ENCODE results near the gene SCN1A. TPM values are rescaled to one million over a fixed set of nuclear protein-coding genes. Genes with fewer than 3 reads are reported as not detected.

Gene SCN1A
- total and polyA plus RNA-seq, 7 donors: under 0.01 to 0.36 (median 0.14) TPM; not detected in 2

DNA sequence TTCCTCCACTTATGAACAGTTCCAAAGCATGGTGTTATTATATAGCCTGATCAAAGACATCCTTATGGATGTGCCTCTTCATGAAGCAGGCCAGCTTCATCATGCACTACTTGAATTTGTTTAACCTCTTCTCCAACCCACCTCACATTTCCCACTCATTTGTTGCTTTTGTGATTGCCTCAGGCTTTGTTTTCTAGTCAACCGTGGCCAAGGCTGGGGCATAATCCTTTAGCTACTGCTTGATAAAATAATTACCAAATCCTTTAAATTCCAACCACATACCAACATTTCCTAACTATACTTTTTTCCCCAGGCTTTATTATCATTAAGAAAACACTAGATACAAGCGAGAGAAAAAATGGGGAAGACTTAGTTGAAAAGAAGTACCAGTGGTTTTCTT lies 39.6 kb upstream of the SCN1A start:
- Histone ChIP-seq H3K4me3 (no peak overlapping the region), H3K4me1 (no peaks in the 10 kb centered on the region), H3K36me3 (no peaks in the 10 kb centered on the region), H3K27ac (no peak overlapping the region), H3K27me3 (no peaks in the 10 kb centered on the region), H3K9me3 (no peaks in the 10 kb centered on the region)
- intact Hi-C loops (cut with DNase I): no loop called here
- DNase-seq: no peak
- no peak for TF ChIP-seq EP300 (IDR thresholded peaks at IDR 0.05)
- 32 to 35% methylated on average over 2 of the region's 2 CpGs for WGBS, 2 donors

DNA sequence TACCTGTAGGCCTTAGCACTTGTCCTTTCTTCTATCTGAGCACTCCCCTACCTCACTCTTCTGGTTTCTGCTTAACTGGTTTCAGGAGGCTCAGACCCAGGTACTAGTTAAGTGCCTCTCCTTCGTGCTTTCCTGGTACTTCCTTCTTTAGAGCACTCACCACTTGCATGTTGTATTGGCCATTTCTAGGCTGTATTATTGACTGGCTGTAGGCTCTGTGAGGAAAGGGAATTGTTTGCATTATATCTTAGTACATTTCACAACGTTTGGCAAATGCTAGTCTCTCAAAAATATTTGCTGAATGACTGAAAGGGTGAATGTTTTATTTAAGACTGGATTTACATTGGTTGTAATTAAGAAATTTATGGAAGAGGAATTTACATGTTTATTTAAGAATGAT lies 36.0 kb upstream of the SCN1A start:
- Histone ChIP-seq H3K9me3 (no peaks in the 10 kb centered on the region), H3K27ac (no peak overlapping the region), H3K4me3 (no peak overlapping the region), H3K4me1 (no peaks in the 10 kb centered on the region), H3K27me3 (no peaks in the 10 kb centered on the region), H3K36me3 (no peaks in the 10 kb centered on the region)
- TF ChIP-seq, protein P1, sequence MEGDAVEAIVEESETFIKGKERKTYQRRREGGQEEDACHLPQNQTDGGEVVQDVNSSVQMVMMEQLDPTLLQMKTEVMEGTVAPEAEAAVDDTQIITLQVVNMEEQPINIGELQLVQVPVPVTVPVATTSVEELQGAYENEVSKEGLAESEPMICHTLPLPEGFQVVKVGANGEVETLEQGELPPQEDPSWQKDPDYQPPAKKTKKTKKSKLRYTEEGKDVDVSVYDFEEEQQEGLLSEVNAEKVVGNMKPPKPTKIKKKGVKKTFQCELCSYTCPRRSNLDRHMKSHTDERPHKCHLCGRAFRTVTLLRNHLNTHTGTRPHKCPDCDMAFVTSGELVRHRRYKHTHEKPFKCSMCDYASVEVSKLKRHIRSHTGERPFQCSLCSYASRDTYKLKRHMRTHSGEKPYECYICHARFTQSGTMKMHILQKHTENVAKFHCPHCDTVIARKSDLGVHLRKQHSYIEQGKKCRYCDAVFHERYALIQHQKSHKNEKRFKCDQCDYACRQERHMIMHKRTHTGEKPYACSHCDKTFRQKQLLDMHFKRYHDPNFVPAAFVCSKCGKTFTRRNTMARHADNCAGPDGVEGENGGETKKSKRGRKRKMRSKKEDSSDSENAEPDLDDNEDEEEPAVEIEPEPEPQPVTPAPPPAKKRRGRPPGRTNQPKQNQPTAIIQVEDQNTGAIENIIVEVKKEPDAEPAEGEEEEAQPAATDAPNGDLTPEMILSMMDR (IDR thresholded peaks at IDR 0.05): no peak
- no peak for TF ChIP-seq POLR2A (IDR thresholded peaks at IDR 0.05)
- TF ChIP-seq EP300 (IDR thresholded peaks at IDR 0.05): no peak
- 29 to 59% methylated on average over 2 of the region's 2 CpGs for WGBS, 2 donors
- intact Hi-C loops (cut with DNase I): no loop called here
- no peak for DNase-seq

DNA sequence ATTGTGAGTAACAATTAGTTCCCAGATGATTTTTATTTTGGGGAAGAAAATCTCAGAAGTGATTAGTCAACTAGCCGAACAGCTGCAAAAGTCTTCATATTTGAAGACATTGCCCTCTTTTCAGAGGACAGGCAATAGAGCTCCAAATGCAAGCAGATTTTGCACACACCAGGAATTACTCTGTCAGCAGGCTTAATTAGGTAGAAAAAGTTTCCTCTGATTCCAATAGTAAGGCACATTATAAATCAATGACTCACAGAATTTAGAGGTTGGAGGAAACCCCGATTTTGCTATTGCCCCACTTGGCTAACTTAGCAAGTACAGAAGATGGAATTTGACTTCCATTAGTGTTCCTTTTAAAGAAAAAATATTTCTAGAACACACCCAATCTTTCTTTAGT lies 30.7 kb upstream of the SCN1A start:
- Histone ChIP-seq H3K27me3 (no peaks in the 10 kb centered on the region), H3K4me1 (no peaks in the 10 kb centered on the region), H3K27ac (no peak overlapping the region), H3K4me3 (no peak overlapping the region), H3K9me3 (no peaks in the 10 kb centered on the region), H3K36me3 (no peaks in the 10 kb centered on the region)
- no peak for DNase-seq
- TF ChIP-seq, protein P1 (IDR thresholded peaks at IDR 0.05): no peak
- no peak for TF ChIP-seq EP300 (IDR thresholded peaks at IDR 0.05)
- TF ChIP-seq POLR2AphosphoS5 (IDR thresholded peaks at IDR 0.05): no peak
- no peak for TF ChIP-seq POLR2A (IDR thresholded peaks at IDR 0.05)
- intact Hi-C loops (cut with DNase I): no loop called here
- 83 to 87% methylated on average over 2 of the region's 2 CpGs for WGBS, 2 donors

DNA sequence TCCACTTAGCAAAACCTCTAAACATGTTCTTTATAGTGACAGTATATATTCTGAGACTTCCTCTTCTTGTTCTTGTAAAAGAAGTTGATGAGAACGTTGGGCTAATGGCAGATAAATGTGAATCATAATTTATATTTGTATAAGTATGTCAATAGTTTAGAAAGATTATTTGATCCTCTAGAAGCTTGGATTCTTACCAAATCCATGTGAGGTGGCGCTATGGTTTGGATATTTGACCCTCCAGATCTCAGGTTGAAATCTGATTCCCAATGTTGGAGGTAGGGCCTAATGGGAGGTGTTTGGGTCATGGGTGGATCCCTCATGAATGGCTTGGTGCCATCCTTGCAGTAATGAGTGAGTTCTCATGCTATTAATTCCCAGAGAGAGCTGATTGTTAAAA lies 29.8 kb upstream of the SCN1A start:
- H3K9me3 ChIP-seq: no peaks in the 10 kb centered on the region
- H3K27me3 ChIP-seq: no peaks in the 10 kb centered on the region
- no peak overlapping the region for H3K4me3 ChIP-seq
- TF ChIP-seq POLR2A (IDR thresholded peaks at IDR 0.05) (no peak), EP300 (IDR thresholded peaks at IDR 0.05) (no peak), POLR2AphosphoS5 (IDR thresholded peaks at IDR 0.05) (no peak)
- TF ChIP-seq, protein P1 (IDR thresholded peaks at IDR 0.05): no peak
- no peaks in the 10 kb centered on the region for H3K36me3 ChIP-seq
- no peaks in the 10 kb centered on the region for H3K4me1 ChIP-seq
- no peak for DNase-seq
- intact Hi-C loops (cut with DNase I): no loop called here
- 41 to 60% methylated on average over 2 of the region's 2 CpGs for WGBS, 2 donors
- no peak overlapping the region for H3K27ac ChIP-seq

DNA sequence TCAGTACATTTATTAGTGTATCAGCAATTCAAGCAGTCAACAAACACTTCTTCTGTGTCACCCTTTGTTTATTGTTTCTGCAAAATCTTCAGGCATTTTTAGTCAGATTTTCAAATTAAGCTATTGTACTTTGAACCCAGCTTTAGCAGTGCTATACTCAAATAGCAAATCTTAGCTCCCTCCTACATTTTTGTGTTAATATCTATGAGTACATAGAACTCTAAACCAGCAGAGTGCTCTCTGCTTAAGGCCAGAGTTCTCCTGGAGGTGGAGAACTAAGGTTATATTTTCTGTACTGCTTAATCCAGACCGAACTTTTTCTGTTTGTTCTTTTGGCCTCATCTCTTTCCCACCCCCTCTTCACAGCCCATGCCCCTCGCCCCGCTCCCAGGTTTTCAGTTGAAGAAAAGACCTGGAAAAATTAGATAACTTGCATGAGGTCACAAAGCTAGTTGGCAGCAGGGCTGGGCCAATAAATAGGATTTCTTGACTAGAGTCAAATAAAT lies 29.2 kb upstream of the SCN1A start:
- Histone ChIP-seq H3K4me3 (no peak overlapping the region), H3K36me3 (no peaks in the 10 kb centered on the region), H3K9me3 (no peaks in the 10 kb centered on the region), H3K27ac (no peak overlapping the region), H3K4me1 (no peaks in the 10 kb centered on the region), H3K27me3 (no peaks in the 10 kb centered on the region)
- WGBS, 2 donors: 87 to 90% methylated on average over 3 of the region's 3 CpGs
- intact Hi-C loops (cut with DNase I): no loop called here
- DNase-seq: no peak
- TF ChIP-seq POLR2AphosphoS5 (IDR thresholded peaks at IDR 0.05): no peak
- no peak for TF ChIP-seq POLR2A (IDR thresholded peaks at IDR 0.05)
- TF ChIP-seq EP300 (IDR thresholded peaks at IDR 0.05): no peak
- TF ChIP-seq, protein P1 (IDR thresholded peaks at IDR 0.05): no peak

Data from sigmoid colon (tissue), 7 donors.